Nephron progenitor cell (in vitro differentiated cells): ENCODE measurements around the gene ADSS2.
"Not testable (repeated sequence)": the region's sequence is repeated elsewhere in the genome, so short reads cannot be mapped to it uniquely, and the experiment has no call there.

Experiments used
- DNase-seq: peaks from one replicate; pipeline ENCODE4 v3.0.0; 2021
- H3K27ac Mint-ChIP-seq: 2 replicates; pipeline ENCODE4 v1.8.0; 2021; ENCODE audit warnings: mild to moderate bottlenecking, moderate library complexity, mixed read lengths
- H3K27me3 Mint-ChIP-seq: 2 replicates; pipeline ENCODE4 v1.8.0; 2021; ENCODE audit warnings: mild to moderate bottlenecking, low read depth, mixed read lengths; ENCODE audit not compliant: poor library complexity
- H3K36me3 Mint-ChIP-seq: 2 replicates; pipeline ENCODE4 v1.8.0; 2021; ENCODE audit warnings: low read depth, mixed read lengths
- H3K4me1 Mint-ChIP-seq: 2 replicates; pipeline ENCODE4 v1.8.0; 2021; ENCODE audit warnings: mixed read lengths
- H3K4me3 Mint-ChIP-seq: 2 replicates; pipeline ENCODE4 v1.8.0; 2021; ENCODE audit warnings: mild to moderate bottlenecking, moderate library complexity, mixed read lengths
- H3K9me3 Mint-ChIP-seq: 2 replicates; pipeline ENCODE4 v1.8.0; 2021; ENCODE audit warnings: mild to moderate bottlenecking, moderate library complexity, mixed read lengths
- CTCF ChIP-seq: fragments of 200-600 bp; sonication (generic); IDR thresholded peaks from 2 replicates; pipeline ENCODE4 v1.5.0; 2021; ENCODE audit warnings: antibody characterized with exemption

ADSS2 gene

DNA sequence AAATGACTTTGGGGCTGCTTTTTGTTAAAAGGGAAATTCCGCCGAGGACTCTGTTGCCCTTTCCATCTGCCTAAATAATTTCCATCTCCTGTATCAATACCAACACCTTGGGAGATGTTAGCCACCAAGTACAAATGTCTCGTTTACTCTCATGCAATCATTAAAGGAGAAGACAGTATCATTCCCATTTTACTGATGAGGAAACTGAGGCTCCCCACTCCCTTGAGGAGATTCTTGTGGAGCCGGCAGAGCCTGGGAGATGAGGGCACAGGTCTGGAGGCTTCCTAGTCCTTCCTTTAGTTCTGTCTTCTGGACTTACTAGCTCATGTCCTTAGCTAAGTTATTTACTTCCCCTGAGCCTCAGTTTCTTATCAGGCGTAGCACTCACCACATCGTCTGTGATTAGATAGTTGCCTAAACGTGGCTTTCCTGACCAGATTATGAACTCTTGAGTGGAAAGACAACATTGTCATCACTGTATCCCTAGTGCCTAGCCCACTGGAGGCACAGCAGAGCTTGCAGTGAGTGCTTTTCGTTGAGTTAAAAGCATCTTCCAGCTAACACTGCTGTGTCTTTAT lies 81.6 kb downstream of the ADSS2 start:
- H3K36me3 Mint-ChIP-seq = peaks cover 7% of the 10 kb centered on the region
- peaks cover 9% of the 10 kb centered on the region for H3K27me3 Mint-ChIP-seq
- no peak for DNase-seq
- no peak for TF ChIP-seq CTCF
- H3K27ac Mint-ChIP-seq = no peak overlapping the region
- H3K9me3 Mint-ChIP-seq = peaks cover 8% of the 10 kb centered on the region
- peaks cover 33% of the 10 kb centered on the region for H3K4me1 Mint-ChIP-seq
- no peak overlapping the region for H3K4me3 Mint-ChIP-seq

GRCh38 chr1:244369256-244370057 lies 82.3 kb downstream of the ADSS2 start:
- peaks cover 12% of the 10 kb centered on the region for H3K27me3 Mint-ChIP-seq
- peaks cover 15% of the 10 kb centered on the region for H3K9me3 Mint-ChIP-seq
- no peak for DNase-seq
- H3K36me3 Mint-ChIP-seq = peaks cover 12% of the 10 kb centered on the region
- no peak overlapping the region for H3K4me3 Mint-ChIP-seq
- H3K27ac Mint-ChIP-seq = no peak overlapping the region
- peaks cover 40% of the 10 kb centered on the region for H3K4me1 Mint-ChIP-seq
- no peak for TF ChIP-seq CTCF

DNA sequence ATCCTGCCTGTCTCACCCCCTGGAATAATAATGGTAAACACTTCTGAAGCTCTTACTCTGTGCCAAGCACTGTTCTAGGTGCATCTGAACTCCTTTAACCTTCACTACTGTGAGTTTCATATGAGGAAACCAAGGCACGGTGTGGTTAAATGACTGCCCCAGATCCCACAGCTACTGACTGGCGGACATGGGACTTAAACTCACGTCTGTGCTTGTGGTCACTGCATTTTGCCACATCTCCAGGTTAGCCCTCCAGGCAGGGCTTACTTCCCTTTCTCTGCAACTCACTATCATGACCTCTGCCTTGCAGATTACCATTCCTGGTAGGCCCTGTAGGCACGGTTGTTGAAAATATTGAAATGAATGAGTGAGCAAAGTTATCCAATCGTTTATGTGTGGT lies 83.4 kb downstream of the ADSS2 start:
- H3K9me3 Mint-ChIP-seq = peaks cover 26% of the 10 kb centered on the region
- peaks cover 14% of the 10 kb centered on the region for H3K27me3 Mint-ChIP-seq
- no peak overlapping the region for H3K27ac Mint-ChIP-seq
- TF ChIP-seq CTCF = no peak
- H3K4me3 Mint-ChIP-seq = no peak overlapping the region
- H3K4me1 Mint-ChIP-seq = peaks cover 42% of the 10 kb centered on the region
- no peak for DNase-seq
- peaks cover 22% of the 10 kb centered on the region for H3K36me3 Mint-ChIP-seq

GRCh38 chr1:244367399-244368114 lies 84.2 kb downstream of the ADSS2 start:
- DNase-seq = no peak
- Mint-ChIP-seq H3K4me1 (peaks cover 46% of the 10 kb centered on the region), H3K36me3 (peaks cover 22% of the 10 kb centered on the region), H3K27me3 (peaks cover 14% of the 10 kb centered on the region), H3K27ac (peak overlapping the region; percentile 47), H3K4me3 (no peak overlapping the region), H3K9me3 (peaks cover 28% of the 10 kb centered on the region)
- TF ChIP-seq CTCF = no peak

DNA sequence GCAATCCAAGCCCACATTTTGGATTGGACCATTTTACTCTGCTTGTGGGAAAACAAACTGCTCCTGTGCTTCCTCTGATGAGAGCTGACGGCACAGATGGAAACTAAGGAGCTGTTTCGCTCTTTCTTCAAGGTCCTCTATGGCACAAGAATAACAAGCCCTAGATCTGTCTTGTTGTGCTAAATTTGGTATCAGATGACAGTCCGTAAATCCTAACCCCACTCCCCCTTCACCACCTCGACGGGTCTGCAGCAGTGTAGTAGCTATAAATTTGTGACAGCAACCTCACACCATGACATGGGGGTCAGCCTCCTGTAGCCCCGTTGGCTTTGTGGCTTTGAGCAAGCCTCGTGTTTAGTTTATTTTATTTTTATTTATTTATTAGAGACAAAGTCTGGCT lies 85.9 kb downstream of the ADSS2 start:
- Mint-ChIP-seq H3K4me3 (peak overlapping the region; percentile 51), H3K36me3 (peaks cover 22% of the 10 kb centered on the region), H3K27me3 (peaks cover 12% of the 10 kb centered on the region), H3K4me1 (peaks cover 60% of the 10 kb centered on the region), H3K9me3 (peaks cover 28% of the 10 kb centered on the region), H3K27ac (peak overlapping the region; percentile 93)
- DNase-seq = peak; percentile 33
- no peak for TF ChIP-seq CTCF

GRCh38 chr1:244365262-244365661 lies 86.4 kb downstream of the ADSS2 start:
- Mint-ChIP-seq H3K4me1 (peaks cover 65% of the 10 kb centered on the region), H3K9me3 (peaks cover 31% of the 10 kb centered on the region), H3K4me3 (peak overlapping the region; percentile 47), H3K36me3 (peaks cover 22% of the 10 kb centered on the region)
- H3K27ac Mint-ChIP-seq, H3K27me3 Mint-ChIP-seq, DNase-seq: not testable (repeated sequence)
